Thoracic aorta (tissue), 2 donors: Measurements from ENCODE around the gene ASB10. TPM values are rescaled to one million over a fixed set of nuclear protein-coding genes. Genes with fewer than 3 reads are reported as not detected.
A peak's percentile ranks its signal among the peaks of the same experiment; 100 is the strongest.

Source experiments
- ATAC-seq: fragments of 150-250 bp; one replicate; pipeline ENCODE4 v1.8.0; 2017; ENCODE audit warnings: low read depth; ENCODE audit not compliant: insufficient number of reproducible peaks, low FRiP score
- DNase-seq: peaks from one replicate; pipeline ENCODE4 v3.0.0-alpha.2; 2020; ENCODE audit warnings: low spot score
- H3K27ac ChIP-seq, 2 donors: fragments of 200-600 bp; sonication (generic); 1 replicate in 1 of 2; 2 replicates in 1 of 2; pipeline ENCODE4 v1.5.1; 2016; ENCODE audit warnings: mild to moderate bottlenecking in 2 of 2, moderate library complexity in 2 of 2
- H3K27me3 ChIP-seq: fragments of 200-600 bp; sonication (generic); replicated peaks from 2 replicates; pipeline ENCODE4 v1.6.0; 2016; ENCODE audit warnings: mild to moderate bottlenecking; ENCODE audit not compliant: insufficient read depth
- H3K36me3 ChIP-seq: fragments of 200-600 bp; sonication (generic); one replicate; pipeline ENCODE4 v1.5.1; 2016
- H3K4me1 ChIP-seq, 2 donors: fragments of 200-600 bp; sonication (generic); 1 replicate in 1 of 2; 2 replicates in 1 of 2; pipeline versions ENCODE4 v1.5.1 to v1.6.0; 2016; ENCODE audit warnings: low read depth in 2 of 2, mild to moderate bottlenecking in 1 of 2; ENCODE audit not compliant: control insufficient read depth in 1 of 2
- H3K4me3 ChIP-seq: fragments of 200-600 bp; sonication (generic); 2 replicates; pipeline ENCODE4 v1.5.1; 2016; ENCODE audit warnings: mild to moderate bottlenecking
- H3K9me3 ChIP-seq: fragments of 200-600 bp; sonication (generic); 2 replicates; pipeline ENCODE4 v1.5.1; 2016
- total RNA-seq, 2 donors: library from RNA; depleted of rRNA; stranded (reverse); fragments of >200 nt; gene quantifications; one replicate each; pipeline versions ENCODE4 v1.1.0 to v1.2.3, GENCODE V29; 2016
- TF ChIP-seq, protein P1 (sequence below): fragments of 200-600 bp; sonication (generic); IDR thresholded peaks from one replicate; pipeline ENCODE4 v1.5.1; 2019; ENCODE audit warnings: antibody characterized with exemption

Gene ASB10
- total RNA-seq, 2 donors from 2014 or later, result not detected

- TF ChIP-seq, protein P1, sequence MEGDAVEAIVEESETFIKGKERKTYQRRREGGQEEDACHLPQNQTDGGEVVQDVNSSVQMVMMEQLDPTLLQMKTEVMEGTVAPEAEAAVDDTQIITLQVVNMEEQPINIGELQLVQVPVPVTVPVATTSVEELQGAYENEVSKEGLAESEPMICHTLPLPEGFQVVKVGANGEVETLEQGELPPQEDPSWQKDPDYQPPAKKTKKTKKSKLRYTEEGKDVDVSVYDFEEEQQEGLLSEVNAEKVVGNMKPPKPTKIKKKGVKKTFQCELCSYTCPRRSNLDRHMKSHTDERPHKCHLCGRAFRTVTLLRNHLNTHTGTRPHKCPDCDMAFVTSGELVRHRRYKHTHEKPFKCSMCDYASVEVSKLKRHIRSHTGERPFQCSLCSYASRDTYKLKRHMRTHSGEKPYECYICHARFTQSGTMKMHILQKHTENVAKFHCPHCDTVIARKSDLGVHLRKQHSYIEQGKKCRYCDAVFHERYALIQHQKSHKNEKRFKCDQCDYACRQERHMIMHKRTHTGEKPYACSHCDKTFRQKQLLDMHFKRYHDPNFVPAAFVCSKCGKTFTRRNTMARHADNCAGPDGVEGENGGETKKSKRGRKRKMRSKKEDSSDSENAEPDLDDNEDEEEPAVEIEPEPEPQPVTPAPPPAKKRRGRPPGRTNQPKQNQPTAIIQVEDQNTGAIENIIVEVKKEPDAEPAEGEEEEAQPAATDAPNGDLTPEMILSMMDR, result no peak
- H3K4me3 ChIP-seq, result no peak overlapping the region
- H3K27ac ChIP-seq, result no peak overlapping the region
- H3K4me1 ChIP-seq, result peaks cover 6 to 22% of the 10 kb centered on the region in 2 donors
- H3K36me3 ChIP-seq, result no peaks in the 10 kb centered on the region
- ATAC-seq, result no peak
- DNase-seq, result no peak
- H3K9me3 ChIP-seq, result no peaks in the 10 kb centered on the region
- H3K27me3 ChIP-seq, result peaks cover 6% of the 10 kb centered on the region
Measured at GRCh38 chr7:151168787-151169162, 18.3 kb downstream of the ASB10 start.

DNA sequence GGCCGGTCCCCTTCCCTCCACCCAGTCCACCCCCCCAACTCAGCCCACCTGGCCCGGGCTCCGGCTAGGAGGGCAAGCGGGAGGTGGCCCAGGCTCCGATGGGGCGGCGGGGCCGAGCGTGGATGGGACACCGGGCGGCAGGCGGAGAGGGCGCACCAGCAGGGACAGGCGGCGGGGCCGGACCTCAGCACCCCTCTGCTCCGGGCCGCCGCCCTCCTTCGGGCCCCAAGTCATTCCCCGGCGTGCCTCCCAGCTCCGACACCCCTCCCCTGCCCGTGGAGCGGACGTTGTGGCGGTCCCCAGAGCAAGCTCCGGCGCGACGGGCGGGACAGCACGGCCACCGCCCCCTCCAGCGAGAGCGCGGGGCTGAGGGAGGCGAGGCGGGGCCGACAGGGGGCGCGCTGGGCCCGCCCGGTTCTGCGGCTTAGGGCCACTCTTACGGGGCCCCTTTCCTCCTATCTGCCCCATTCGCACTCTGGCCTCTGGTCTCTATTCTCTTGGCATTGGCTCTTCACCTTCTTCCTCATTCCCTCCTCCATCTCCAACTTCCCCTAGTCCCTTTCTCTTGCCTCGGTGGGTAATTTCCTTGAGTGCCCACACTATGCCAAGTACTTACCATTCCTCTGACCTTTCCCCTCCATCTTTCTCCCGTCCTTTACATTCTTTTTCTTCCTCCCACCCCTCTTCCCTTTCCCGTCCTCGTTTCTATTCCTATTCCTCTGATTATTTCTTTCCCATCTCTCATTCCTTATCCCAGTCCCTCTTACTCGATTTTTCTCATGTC is 18.9 kb downstream of the ASB10 start:
- TF ChIP-seq, protein P1, result peak; percentile 46
- H3K4me1 ChIP-seq, result peaks cover 6 to 22% of the 10 kb centered on the region in 2 donors
- H3K27ac ChIP-seq, result no peak overlapping the region
- H3K4me3 ChIP-seq, result peak overlapping the region; percentile 70
- H3K27me3 ChIP-seq, result peaks cover 8% of the 10 kb centered on the region
- no peak for ATAC-seq
- H3K36me3 ChIP-seq, result no peaks in the 10 kb centered on the region
- H3K9me3 ChIP-seq, result no peaks in the 10 kb centered on the region
- no peak for DNase-seq

- H3K27ac ChIP-seq, result no peak within 1 kb of the TSS
- no peaks in the 10 kb centered on the region for H3K36me3 ChIP-seq
- peaks cover 6 to 22% of the 10 kb centered on the region in 2 donors for H3K4me1 ChIP-seq
- H3K9me3 ChIP-seq, result no peaks in the 10 kb centered on the region
- TF ChIP-seq, protein P1, result peak; percentile 17
- H3K4me3 ChIP-seq, result peak within 1 kb of the TSS; percentile 70
- H3K27me3 ChIP-seq, result peaks cover 8% of the 10 kb centered on the region
- ATAC-seq, result no peak
- no peak for DNase-seq
Measured at GRCh38 chr7:151167197-151167961, 19.7 kb downstream of the ASB10 start, which contains the start of gene GBX1. TSS of gene GBX1 (minus strand) at chr7:151167694. CDS start at chr7:151167548, 146 bp downstream.

GRCh38 chr7:151166629-151167196 is 20.3 kb downstream of the ASB10 start:
- Histone ChIP-seq H3K4me1 (peaks cover 6 to 22% of the 10 kb centered on the region in 2 donors), H3K27ac (no peak overlapping the region), H3K36me3 (no peaks in the 10 kb centered on the region), H3K9me3 (no peaks in the 10 kb centered on the region), H3K27me3 (peaks cover 8% of the 10 kb centered on the region), H3K4me3 (peak overlapping the region; percentile 70)
- DNase-seq (no peak), ATAC-seq (no peak)
- TF ChIP-seq, protein P1, result no peak

GRCh38 chr7:151161757-151162156 is 25.3 kb downstream of the ASB10 start:
- H3K36me3 ChIP-seq, result no peaks in the 10 kb centered on the region
- DNase-seq, result no peak
- H3K4me3 ChIP-seq, result no peak overlapping the region
- TF ChIP-seq, protein P1, result no peak
- peaks cover 8% of the 10 kb centered on the region for H3K27me3 ChIP-seq
- H3K9me3 ChIP-seq, result no peaks in the 10 kb centered on the region
- ATAC-seq, result no peak
- H3K4me1 ChIP-seq, result peaks cover under 1 to 4% of the 10 kb centered on the region in 2 donors
- H3K27ac ChIP-seq, result no peak overlapping the region
